Calu3 (cell line): ENCODE results near the gene PCED1B. TPM values are rescaled to one million over a fixed set of nuclear protein-coding genes. Genes with fewer than 3 reads are reported as not detected.

ENCODE experiments used
- BruUV-seq: library from RNA; stranded (reverse); fragments of 400-500 nt; replicated peaks from 2 replicates; lab custom pipeline; 2021; lab: Mats Ljungman, UMichigan
- CTCF ChIA-PET: fragments of 300-600 bp; sonication (Branson Sonifier 250); formaldehyde crosslinking; loops from one replicate; lab custom pipeline; 2022; ENCODE audit warnings: antibody characterized with exemption; lab: Charles Lee
- DNase-seq: peaks from one replicate; pipeline ENCODE4 v3.0.0; 2022
- H3K27ac Mint-ChIP-seq: one replicate; pipeline ENCODE4 v1.8.0; 2022; ENCODE audit warnings: mixed read lengths; ENCODE audit not compliant: unreplicated experiment
- H3K27me3 Mint-ChIP-seq: one replicate; pipeline ENCODE4 v1.8.0; 2022; ENCODE audit warnings: mixed read lengths; ENCODE audit not compliant: unreplicated experiment
- H3K36me3 Mint-ChIP-seq: one replicate; pipeline ENCODE4 v1.8.0; 2022; ENCODE audit warnings: mild to moderate bottlenecking, moderate library complexity, mixed read lengths; ENCODE audit not compliant: insufficient read depth, unreplicated experiment
- H3K4me1 Mint-ChIP-seq: one replicate; pipeline ENCODE4 v1.8.0; 2022; ENCODE audit warnings: mild to moderate bottlenecking, low read depth, mixed read lengths; ENCODE audit not compliant: unreplicated experiment
- H3K4me3 Mint-ChIP-seq: one replicate; pipeline ENCODE4 v1.8.0; 2022; ENCODE audit warnings: mild to moderate bottlenecking, low read depth, moderate library complexity, mixed read lengths; ENCODE audit not compliant: unreplicated experiment
- H3K9me3 Mint-ChIP-seq: one replicate; pipeline ENCODE4 v1.8.0; 2022; ENCODE audit warnings: low read depth, mixed read lengths; ENCODE audit not compliant: unreplicated experiment
- CTCF ChIP-seq: fragments of 200-600 bp; IDR thresholded peaks from one replicate; pipeline ENCODE4 v1.8.0; 2022; ENCODE audit warnings: antibody characterized with exemption; ENCODE audit not compliant: unreplicated experiment
- intact Hi-C: fragments of 100-400 bp; cut with micrococcal nuclease; formaldehyde crosslinking; loops from one replicate; pipeline ENCODE4 v1.10.0; 2022; ENCODE audit not compliant: unreplicated experiment
- total RNA-seq: library from RNA; stranded (reverse); gene quantifications from 2 replicates; pipeline ENCODE4 v1.2.3, GENCODE V29; 2022

The PCED1B gene
- total RNA-seq, 1 experiment from 2014 or later = 4.1 TPM

GRCh38 chr12:47135578-47135977 lies 56.2 kb downstream of the PCED1B start:
- CTCF ChIA-PET = no interaction called here
- Mint-ChIP-seq H3K36me3 (no peaks in the 10 kb centered on the region), H3K4me3 (no peak overlapping the region), H3K27ac (no peak overlapping the region), H3K27me3 (no peaks in the 10 kb centered on the region), H3K4me1 (peaks cover 9% of the 10 kb centered on the region), H3K9me3 (peaks cover 7% of the 10 kb centered on the region)
- DNase-seq = no peak
- intact Hi-C loops = no loop called here
- no TSS peak for BruUV-seq
- TF ChIP-seq CTCF = no peak

GRCh38 chr12:47139000-47139681 lies 59.7 kb downstream of the PCED1B start:
- intact Hi-C loops = no loop called here
- Mint-ChIP-seq H3K4me1 (no peaks in the 10 kb centered on the region), H3K27me3 (no peaks in the 10 kb centered on the region), H3K4me3 (no peak overlapping the region), H3K9me3 (peaks cover 9% of the 10 kb centered on the region), H3K36me3 (no peaks in the 10 kb centered on the region), H3K27ac (no peak overlapping the region)
- no TSS peak for BruUV-seq
- no peak for DNase-seq
- CTCF ChIA-PET = no interaction called here
- TF ChIP-seq CTCF = no peak

GRCh38 chr12:47141459-47141858 lies 62.0 kb downstream of the PCED1B start:
- CTCF ChIA-PET = no interaction called here

GRCh38 chr12:47144769-47145168 lies 65.3 kb downstream of the PCED1B start:
- H3K27me3 Mint-ChIP-seq = no peaks in the 10 kb centered on the region

More at GRCh38 chr12:47141459-47141858, 62.0 kb downstream of the PCED1B start:
- no peak for DNase-seq
- TF ChIP-seq CTCF = no peak
- Mint-ChIP-seq H3K36me3 (no peaks in the 10 kb centered on the region), H3K27ac (no peak overlapping the region), H3K4me3 (no peak overlapping the region), H3K9me3 (peaks cover 9% of the 10 kb centered on the region), H3K4me1 (no peaks in the 10 kb centered on the region), H3K27me3 (no peaks in the 10 kb centered on the region)
- BruUV-seq = no TSS peak
- intact Hi-C loops = no loop called here

More at GRCh38 chr12:47144769-47145168, 65.3 kb downstream of the PCED1B start:
- no peaks in the 10 kb centered on the region for H3K36me3 Mint-ChIP-seq
- peaks cover 3% of the 10 kb centered on the region for H3K9me3 Mint-ChIP-seq
- no peaks in the 10 kb centered on the region for H3K4me1 Mint-ChIP-seq
- BruUV-seq = no TSS peak
- intact Hi-C loops = no loop called here
- no peak for TF ChIP-seq CTCF
- H3K27ac Mint-ChIP-seq = no peak overlapping the region
- CTCF ChIA-PET = no interaction called here
- no peak for DNase-seq
- no peak overlapping the region for H3K4me3 Mint-ChIP-seq
